Tibial artery (tissue), 4 donors: ENCODE results near the gene NTM.

Experiments used
- DNase-seq, 2 donors: peaks; one replicate each; pipeline ENCODE4 v3.0.0-alpha.2; 2019
- H3K27ac ChIP-seq, 2 donors: fragments of 200-600 bp; sonication (generic) in 1 of 2; 1 replicate in 1 of 2; 2 replicates in 1 of 2; pipeline ENCODE4 v1.5.1; 2018 to 2019; ENCODE audit warnings: mild to moderate bottlenecking in 1 of 2
- H3K27me3 ChIP-seq, 2 donors: fragments of 200-600 bp; sonication (generic) in 1 of 2; one replicate each; pipeline versions ENCODE4 v1.5.1 to v1.6.0; 2016 to 2019
- H3K36me3 ChIP-seq, 3 donors: fragments of 200-600 bp; sonication (generic) in 2 of 3; one replicate each; pipeline ENCODE4 v1.5.1; 2016 to 2019; ENCODE audit warnings: mild to moderate bottlenecking in 2 of 3
- H3K4me1 ChIP-seq, 4 donors: fragments of 200-600 bp; sonication (generic) in 2 of 4; 1 replicate in 3 of 4; 2 replicates in 1 of 4; pipeline ENCODE4 v1.5.1; 2016 to 2019
- H3K4me3 ChIP-seq, 2 donors: fragments of 200-600 bp; sonication (generic) in 1 of 2; 1 replicate in 1 of 2; 2 replicates in 1 of 2; pipeline ENCODE4 v1.5.1; 2018 to 2019; ENCODE audit warnings: mild to moderate bottlenecking in 2 of 2
- H3K9me3 ChIP-seq, 3 donors: fragments of 200-600 bp; sonication (generic) in 1 of 3; one replicate each; pipeline ENCODE4 v1.5.1; 2016 to 2019
- intact Hi-C: fragments of 100-400 bp; cut with DNase I; formaldehyde crosslinking; loops from one replicate; pipeline ENCODE4 v1.15.0; 2023; ENCODE audit warnings: low total_unique reads
- TF ChIP-seq, protein P1 (sequence below), 2 experiments: fragments of 200-600 bp in 1 of 2; fragments of 450-650 bp in 1 of 2; IDR thresholded peaks; one replicate each; pipeline ENCODE4 v1.5.1; 2017 to 2019; ENCODE audit warnings: antibody characterized with exemption in 2 of 2, mild to moderate bottlenecking in 1 of 2, moderate library complexity in 1 of 2

The NTM gene

DNA sequence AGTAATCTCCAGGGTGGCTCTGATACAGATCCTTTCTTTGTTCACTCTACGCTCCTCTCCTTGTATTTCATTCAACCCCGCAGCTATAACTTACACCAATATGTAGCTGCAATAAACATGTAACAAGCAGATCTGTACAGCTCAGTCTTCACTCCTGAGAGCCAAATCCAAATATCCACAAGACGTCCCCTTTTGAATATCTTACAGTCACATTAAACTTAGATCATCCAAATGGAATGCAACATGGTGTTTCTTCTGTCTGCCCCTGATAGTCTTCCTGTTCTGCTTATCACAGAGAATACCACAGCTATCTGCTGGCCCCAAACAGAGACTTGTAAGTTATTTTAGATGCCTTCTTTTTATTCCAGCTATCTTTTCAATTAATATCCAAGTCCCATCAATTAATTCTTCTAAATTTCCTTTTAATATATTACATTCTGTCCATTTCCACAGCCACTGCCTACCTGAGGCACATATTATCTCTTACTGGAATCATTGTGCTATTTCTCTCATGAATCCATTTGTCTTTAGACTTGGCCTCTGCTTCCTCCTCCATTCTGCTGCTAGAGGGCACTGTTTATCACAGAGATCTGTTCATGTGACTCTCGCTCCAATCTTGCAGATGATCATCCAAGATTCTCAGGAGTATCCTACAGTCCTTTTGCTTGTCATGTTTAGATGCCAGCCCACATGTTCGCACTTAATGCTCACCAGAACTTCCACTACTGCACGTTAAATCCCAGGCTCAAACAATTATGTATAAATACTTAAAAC, 908.6 kb downstream of the NTM start:
- H3K4me1 ChIP-seq = no peaks in the 10 kb centered on the region
- DNase-seq = no peak
- no peaks in the 10 kb centered on the region for H3K36me3 ChIP-seq
- no peak overlapping the region for H3K4me3 ChIP-seq
- no peaks in the 10 kb centered on the region for H3K27me3 ChIP-seq
- intact Hi-C loops = no loop called here
- no peak overlapping the region for H3K27ac ChIP-seq
- H3K9me3 ChIP-seq = no peaks in the 10 kb centered on the region
- TF ChIP-seq, protein P1, sequence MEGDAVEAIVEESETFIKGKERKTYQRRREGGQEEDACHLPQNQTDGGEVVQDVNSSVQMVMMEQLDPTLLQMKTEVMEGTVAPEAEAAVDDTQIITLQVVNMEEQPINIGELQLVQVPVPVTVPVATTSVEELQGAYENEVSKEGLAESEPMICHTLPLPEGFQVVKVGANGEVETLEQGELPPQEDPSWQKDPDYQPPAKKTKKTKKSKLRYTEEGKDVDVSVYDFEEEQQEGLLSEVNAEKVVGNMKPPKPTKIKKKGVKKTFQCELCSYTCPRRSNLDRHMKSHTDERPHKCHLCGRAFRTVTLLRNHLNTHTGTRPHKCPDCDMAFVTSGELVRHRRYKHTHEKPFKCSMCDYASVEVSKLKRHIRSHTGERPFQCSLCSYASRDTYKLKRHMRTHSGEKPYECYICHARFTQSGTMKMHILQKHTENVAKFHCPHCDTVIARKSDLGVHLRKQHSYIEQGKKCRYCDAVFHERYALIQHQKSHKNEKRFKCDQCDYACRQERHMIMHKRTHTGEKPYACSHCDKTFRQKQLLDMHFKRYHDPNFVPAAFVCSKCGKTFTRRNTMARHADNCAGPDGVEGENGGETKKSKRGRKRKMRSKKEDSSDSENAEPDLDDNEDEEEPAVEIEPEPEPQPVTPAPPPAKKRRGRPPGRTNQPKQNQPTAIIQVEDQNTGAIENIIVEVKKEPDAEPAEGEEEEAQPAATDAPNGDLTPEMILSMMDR (IDR thresholded peaks at IDR 0.05) = no peak

DNA sequence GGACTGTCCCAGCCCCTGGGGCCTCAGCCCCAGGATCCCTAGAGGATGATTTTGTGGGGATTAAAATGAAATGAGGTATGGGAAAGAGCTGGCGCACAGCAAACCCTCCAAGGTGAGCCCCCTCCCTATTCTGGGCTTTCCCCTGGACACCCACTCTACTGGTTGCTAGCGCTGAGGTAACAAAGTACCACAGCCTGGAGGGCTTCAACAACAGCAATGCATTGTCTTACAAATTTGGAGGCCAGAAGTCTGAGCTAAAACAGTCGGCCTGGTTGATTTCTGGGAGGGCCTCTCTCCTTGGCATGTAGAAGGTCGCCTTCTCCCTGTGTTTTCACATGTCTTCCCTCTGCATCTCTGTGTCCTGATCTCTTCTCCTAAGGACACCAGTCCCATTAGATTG, 913.6 kb downstream of the NTM start:
- no peaks in the 10 kb centered on the region for H3K36me3 ChIP-seq
- no peaks in the 10 kb centered on the region for H3K27me3 ChIP-seq
- TF ChIP-seq, protein P1 (IDR thresholded peaks at IDR 0.05) = no peak
- DNase-seq = no peak
- H3K9me3 ChIP-seq = no peaks in the 10 kb centered on the region
- H3K4me1 ChIP-seq = no peaks in the 10 kb centered on the region
- no peak overlapping the region for H3K27ac ChIP-seq
- H3K4me3 ChIP-seq = no peak overlapping the region
- intact Hi-C loops = loop anchor here (2.0 kb wide), 1 partner anchor 27 kb away; no protein-coding TSS in a partner anchor

GRCh38 chr11:132284611-132285010, 914.2 kb downstream of the NTM start:
- TF ChIP-seq, protein P1 (IDR thresholded peaks at IDR 0.05) = no peak
- Histone ChIP-seq H3K4me3 (no peak overlapping the region), H3K9me3 (no peaks in the 10 kb centered on the region), H3K36me3 (no peaks in the 10 kb centered on the region), H3K27me3 (no peaks in the 10 kb centered on the region), H3K4me1 (no peaks in the 10 kb centered on the region), H3K27ac (no peak overlapping the region)
- no peak for DNase-seq
- intact Hi-C loops = loop anchor here (2.0 kb wide), 1 partner anchor 26 kb away; no protein-coding TSS in a partner anchor

DNA sequence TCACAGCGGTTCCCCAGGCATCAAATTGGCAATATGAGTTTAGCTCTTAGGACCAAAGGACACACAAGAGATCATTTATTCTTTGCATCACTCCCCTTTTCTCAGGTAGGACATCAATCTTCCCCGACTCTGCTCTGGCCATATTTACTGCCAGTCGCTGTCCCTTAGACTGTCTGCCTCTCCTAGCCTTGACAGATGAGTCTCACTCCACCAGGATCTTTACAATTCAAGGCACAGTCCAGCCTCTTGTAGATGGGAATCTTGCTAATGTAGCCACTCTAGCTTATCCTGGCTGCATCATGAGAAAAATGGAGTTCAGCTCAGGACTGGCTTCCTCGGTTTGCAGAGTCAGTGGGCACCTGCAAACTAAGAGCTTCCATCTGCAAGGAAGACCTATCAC, 915.2 kb downstream of the NTM start:
- intact Hi-C loops = loop anchor here (2.0 kb wide), 1 partner anchor 25 kb away; no protein-coding TSS in a partner anchor
- no peak overlapping the region for H3K27ac ChIP-seq
- no peaks in the 10 kb centered on the region for H3K9me3 ChIP-seq
- H3K36me3 ChIP-seq = no peaks in the 10 kb centered on the region
- TF ChIP-seq, protein P1 (IDR thresholded peaks at IDR 0.05) = no peak
- H3K4me3 ChIP-seq = no peak overlapping the region
- no peaks in the 10 kb centered on the region for H3K4me1 ChIP-seq
- H3K27me3 ChIP-seq = no peaks in the 10 kb centered on the region
- no peak for DNase-seq

- Histone ChIP-seq H3K27ac (no peak overlapping the region), H3K9me3 (no peaks in the 10 kb centered on the region), H3K4me3 (no peak overlapping the region), H3K36me3 (no peaks in the 10 kb centered on the region), H3K4me1 (no peaks in the 10 kb centered on the region), H3K27me3 (no peaks in the 10 kb centered on the region)
- no peak for DNase-seq
- intact Hi-C loops = no loop called here
- TF ChIP-seq, protein P1 (IDR thresholded peaks at IDR 0.05) = no peak
These were observed 915.7 kb downstream of the NTM start for GRCh38 chr11:132286106-132286505.
